A549 treated with Hydrocortisone at 1 μM for 4 hours (cell line): ENCODE measurements around the gene NAT10. TPM values are rescaled to one million over a fixed set of nuclear protein-coding genes. Genes with fewer than 3 reads are reported as not detected.

Source experiments
- total RNA-seq: library from RNA; stranded (reverse); fragments of 200-300 nt; extraction: Qiagen RNA extraction; gene quantifications from 5 replicates; pipeline ENCODE4 v1.2.3, GENCODE V29; 2022

The NAT10 gene
- total RNA-seq, result 47.8 to 52.5 TPM (median 49.8 TPM) in 5 replicates

GRCh38 chr11:34105079-34105956 lies at the start of gene NAT10:
Gene NAT10, plus strand, starts transcription at chr11:34105629. Its CDS starts 2,597 bp downstream, at chr11:34108226.

Other genes starting within 250 kb of the NAT10 start
- gene LMO2, start 213.6 kb upstream of the NAT10 start, total RNA-seq, result 0.37 to 1.0 TPM (median 0.69 TPM) in 5 replicates
- gene CAPRIN1, start 53.9 kb upstream of the NAT10 start, total RNA-seq, result 134 to 169 TPM (median 141 TPM) in 5 replicates